Karpas-422 (cell line): ENCODE results near the gene INPP4A. TPM values are rescaled to one million over a fixed set of nuclear protein-coding genes. Genes with fewer than 3 reads are reported as not detected.

Experiments
- DNase-seq: peaks from one replicate; pipeline ENCODE4 v3.0.0-alpha.2; 2015
- H2AFZ ChIP-seq: fragments of 200-600 bp; sonication (generic); 2 replicates; pipeline ENCODE4 v1.6.1; 2014; ENCODE audit warnings: antibody characterized with exemption, low read length, mixed read lengths
- H3K27ac ChIP-seq: fragments of 200-600 bp; sonication (generic); 2 replicates; pipeline ENCODE4 v1.5.1; 2014; ENCODE audit warnings: mild to moderate bottlenecking, low read length, moderate library complexity
- H3K27me3 ChIP-seq: fragments of 200-600 bp; sonication (generic); 2 replicates; pipeline ENCODE4 v1.6.1; 2014; ENCODE audit warnings: low read length, mixed read lengths
- H3K36me3 ChIP-seq: fragments of 200-600 bp; sonication (generic); 2 replicates; pipeline ENCODE4 v1.6.1; 2014; ENCODE audit warnings: low read length, mixed read lengths; ENCODE audit not compliant: insufficient read depth
- H3K4me1 ChIP-seq: fragments of 200-600 bp; sonication (generic); 2 replicates; pipeline ENCODE4 v1.6.1; 2014; ENCODE audit warnings: mild to moderate bottlenecking, low read length, mixed read lengths
- H3K4me2 ChIP-seq: fragments of 200-600 bp; sonication (generic); 2 replicates; pipeline ENCODE4 v1.6.1; 2014; ENCODE audit warnings: low read length, low read depth, mild to moderate bottlenecking; ENCODE audit not compliant: poor library complexity, severe bottlenecking
- H3K4me3 ChIP-seq: fragments of 200-600 bp; sonication (generic); 2 replicates; pipeline ENCODE4 v1.5.1; 2014; ENCODE audit warnings: mild to moderate bottlenecking, antibody characterized with exemption, low read length, mixed read lengths
- H3K79me2 ChIP-seq: fragments of 200-600 bp; sonication (generic); 2 replicates; pipeline ENCODE4 v1.6.1; 2014; ENCODE audit warnings: mild to moderate bottlenecking, low read length, mixed read lengths
- H3K9ac ChIP-seq: fragments of 200-600 bp; sonication (generic); 2 replicates; pipeline ENCODE4 v1.6.0; 2014; ENCODE audit warnings: low read length
- H3K9me2 ChIP-seq: fragments of 200-600 bp; sonication (generic), shearing (Covaris generic); replicated peaks from 2 replicates; pipeline ENCODE4 v1.6.0; 2014; ENCODE audit warnings: mild to moderate bottlenecking, low read length, moderate library complexity; ENCODE audit not compliant: insufficient read depth
- H3K9me3 ChIP-seq: fragments of 300-700, 200-600 bp; sonication (generic); 2 replicates; pipeline ENCODE4 v1.6.1; 2014; ENCODE audit warnings: low read length, mixed read lengths
- H4K20me1 ChIP-seq: fragments of 200-600 bp; sonication (generic); 2 replicates; pipeline ENCODE4 v1.6.1; 2014; ENCODE audit warnings: mild to moderate bottlenecking, antibody characterized with exemption, low read length, low read depth; ENCODE audit not compliant: insufficient read depth
- total RNA-seq: library from RNA; depleted of rRNA; stranded (reverse); fragments of >200 nt; shearing (Covaris generic); gene quantifications from 2 replicates; pipeline ENCODE4 v1.2.3, GENCODE V29; 2014; ENCODE audit warnings: low replicate concordance

INPP4A gene
- total RNA-seq, 1 experiment from 2014 or later: 5.3 TPM

DNA sequence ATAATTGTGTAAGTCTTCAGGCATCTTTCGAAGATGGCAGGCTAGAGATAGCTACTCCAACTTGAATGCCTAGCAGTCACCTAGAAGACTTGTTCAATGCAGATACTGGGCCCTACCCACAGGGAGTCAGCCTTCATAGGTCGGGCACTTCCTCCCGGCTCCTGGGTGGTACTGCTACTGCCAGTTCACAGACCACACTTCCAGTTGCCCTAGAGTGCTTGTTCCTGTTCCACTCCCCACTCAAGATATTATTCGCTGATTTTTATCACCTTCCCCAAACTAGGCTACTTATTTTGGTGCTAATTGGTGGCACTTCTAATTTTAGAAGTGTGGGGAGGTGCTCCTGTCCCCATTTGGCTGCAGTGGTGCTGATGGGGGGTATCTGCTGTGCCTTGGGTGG lies 34.2 kb downstream of the INPP4A start:
- H3K4me1 ChIP-seq: peaks cover 94% of the 10 kb centered on the region
- no peak overlapping the region for H3K9ac ChIP-seq
- no peak overlapping the region for H2AFZ ChIP-seq
- H3K27me3 ChIP-seq: no peaks in the 10 kb centered on the region
- no peaks in the 10 kb centered on the region for H3K9me2 ChIP-seq
- peak; percentile 46 for DNase-seq
- no peaks in the 10 kb centered on the region for H3K9me3 ChIP-seq
- peaks cover 57% of the 10 kb centered on the region; the same call in 1 of the 2 replicates for H4K20me1 ChIP-seq
- no peak overlapping the region for H3K4me3 ChIP-seq
- H3K4me2 ChIP-seq: peak overlapping the region; percentile 45
- no peak overlapping the region for H3K27ac ChIP-seq
- H3K79me2 ChIP-seq: no peaks in the 10 kb centered on the region
- no peaks in the 10 kb centered on the region for H3K36me3 ChIP-seq

- Histone ChIP-seq H3K4me2 (peak overlapping the region; percentile 45), H3K4me3 (no peak overlapping the region), H4K20me1 (peaks cover 61% of the 10 kb centered on the region; the same call in 1 of the 2 replicates), H2AFZ (no peak overlapping the region), H3K9ac (no peak overlapping the region), H3K27me3 (no peaks in the 10 kb centered on the region), H3K79me2 (no peaks in the 10 kb centered on the region), H3K27ac (no peak overlapping the region), H3K36me3 (no peaks in the 10 kb centered on the region), H3K4me1 (peaks cover 94% of the 10 kb centered on the region), H3K9me2 (no peaks in the 10 kb centered on the region), H3K9me3 (no peaks in the 10 kb centered on the region)
- DNase-seq: no peak
Measured at GRCh38 chr2:98479371-98479770, 34.7 kb downstream of the INPP4A start.

- Histone ChIP-seq H4K20me1 (peaks cover 67% of the 10 kb centered on the region; the same call in 1 of the 2 replicates), H3K9me3 (no peaks in the 10 kb centered on the region), H3K4me3 (no peak overlapping the region), H3K27ac (no peak overlapping the region), H3K36me3 (no peaks in the 10 kb centered on the region), H3K79me2 (no peaks in the 10 kb centered on the region), H3K9ac (no peak overlapping the region), H2AFZ (no peak overlapping the region), H3K4me2 (peak overlapping the region; percentile 45), H3K27me3 (no peaks in the 10 kb centered on the region), H3K4me1 (peaks cover 91% of the 10 kb centered on the region), H3K9me2 (no peaks in the 10 kb centered on the region)
- DNase-seq: peak; percentile 76
Measured at GRCh38 chr2:98479959-98480524, 35.4 kb downstream of the INPP4A start.

- H3K27me3 ChIP-seq: no peaks in the 10 kb centered on the region
- peaks cover 89% of the 10 kb centered on the region for H3K4me1 ChIP-seq
- no peaks in the 10 kb centered on the region for H3K9me3 ChIP-seq
- H3K79me2 ChIP-seq: no peaks in the 10 kb centered on the region
- H3K9ac ChIP-seq: no peak overlapping the region
- H3K27ac ChIP-seq: no peak overlapping the region
- H3K36me3 ChIP-seq: no peaks in the 10 kb centered on the region
- H4K20me1 ChIP-seq: peaks cover 69% of the 10 kb centered on the region; the same call in 1 of the 2 replicates
- H3K4me2 ChIP-seq: peak overlapping the region; percentile 45
- DNase-seq: no peak
- H2AFZ ChIP-seq: no peak overlapping the region
- no peaks in the 10 kb centered on the region for H3K9me2 ChIP-seq
- no peak overlapping the region for H3K4me3 ChIP-seq
Measured at GRCh38 chr2:98480598-98480997, 35.9 kb downstream of the INPP4A start.

- Histone ChIP-seq H3K9ac (no peak overlapping the region), H3K9me3 (no peaks in the 10 kb centered on the region), H3K4me3 (no peak overlapping the region), H3K79me2 (no peaks in the 10 kb centered on the region), H2AFZ (no peak overlapping the region), H3K36me3 (no peaks in the 10 kb centered on the region), H4K20me1 (peaks cover 84% of the 10 kb centered on the region; the same call in 1 of the 2 replicates), H3K4me1 (peaks cover 85% of the 10 kb centered on the region), H3K27ac (no peak overlapping the region), H3K9me2 (no peaks in the 10 kb centered on the region), H3K27me3 (no peaks in the 10 kb centered on the region), H3K4me2 (no peak overlapping the region)
- no peak for DNase-seq
Measured at GRCh38 chr2:98482362-98482761, 37.7 kb downstream of the INPP4A start.

DNA sequence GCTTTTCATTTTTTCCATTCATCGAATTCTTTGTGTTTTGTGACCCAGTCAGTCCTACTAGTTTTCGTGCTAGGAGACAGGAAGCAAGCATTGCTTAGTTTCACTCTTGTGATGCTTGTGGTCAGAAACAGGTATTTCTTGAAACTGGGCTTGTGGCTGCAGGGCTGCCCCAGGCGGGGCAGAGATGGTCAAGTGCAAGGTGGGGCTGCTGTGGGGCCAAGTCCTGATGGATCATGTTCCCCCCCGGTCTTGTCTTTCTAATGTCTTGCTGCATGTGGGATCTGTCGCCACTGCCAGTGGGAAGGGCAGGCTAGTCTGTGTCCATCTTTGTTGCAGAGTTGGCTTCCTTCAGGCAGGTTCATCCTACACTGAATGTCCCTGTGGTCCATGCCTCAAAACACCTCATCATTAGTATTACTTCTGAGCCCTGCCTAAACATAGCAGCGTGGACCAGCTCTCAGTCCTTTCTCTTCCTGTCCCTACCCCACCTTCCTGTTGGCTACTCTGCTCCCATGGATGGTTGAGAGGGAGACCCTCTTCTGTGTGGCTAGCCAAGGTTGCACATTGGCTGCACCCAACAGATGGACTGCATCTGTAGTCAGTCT lies 38.7 kb downstream of the INPP4A start:
- H3K79me2 ChIP-seq: no peaks in the 10 kb centered on the region
- no peaks in the 10 kb centered on the region for H3K9me3 ChIP-seq
- H2AFZ ChIP-seq: no peak overlapping the region
- DNase-seq: no peak
- H3K4me3 ChIP-seq: no peak overlapping the region
- H3K27me3 ChIP-seq: 0 out of 2 replicates have a peak, but pooled peaks cover 2% of the 10 kb centered on the region
- no peak overlapping the region for H3K27ac ChIP-seq
- peaks cover 81% of the 10 kb centered on the region; the same call in 1 of the 2 replicates for H4K20me1 ChIP-seq
- H3K9ac ChIP-seq: no peak overlapping the region
- H3K4me2 ChIP-seq: no peak overlapping the region
- H3K4me1 ChIP-seq: peaks cover 79% of the 10 kb centered on the region
- H3K9me2 ChIP-seq: no peaks in the 10 kb centered on the region
- no peaks in the 10 kb centered on the region for H3K36me3 ChIP-seq

GRCh38 chr2:98484121-98484557 lies 39.5 kb downstream of the INPP4A start:
- DNase-seq: no peak
- no peaks in the 10 kb centered on the region for H3K9me3 ChIP-seq
- no peak overlapping the region for H3K27ac ChIP-seq
- no peak overlapping the region for H2AFZ ChIP-seq
- no peaks in the 10 kb centered on the region for H3K9me2 ChIP-seq
- H3K36me3 ChIP-seq: no peaks in the 10 kb centered on the region
- H3K79me2 ChIP-seq: no peaks in the 10 kb centered on the region
- peaks cover 72% of the 10 kb centered on the region for H3K4me1 ChIP-seq
- H3K27me3 ChIP-seq: 0 out of 2 replicates have a peak, but pooled peaks cover 3% of the 10 kb centered on the region
- no peak overlapping the region for H3K4me2 ChIP-seq
- H3K4me3 ChIP-seq: no peak overlapping the region
- H3K9ac ChIP-seq: no peak overlapping the region
- H4K20me1 ChIP-seq: peaks cover 80% of the 10 kb centered on the region

DNA sequence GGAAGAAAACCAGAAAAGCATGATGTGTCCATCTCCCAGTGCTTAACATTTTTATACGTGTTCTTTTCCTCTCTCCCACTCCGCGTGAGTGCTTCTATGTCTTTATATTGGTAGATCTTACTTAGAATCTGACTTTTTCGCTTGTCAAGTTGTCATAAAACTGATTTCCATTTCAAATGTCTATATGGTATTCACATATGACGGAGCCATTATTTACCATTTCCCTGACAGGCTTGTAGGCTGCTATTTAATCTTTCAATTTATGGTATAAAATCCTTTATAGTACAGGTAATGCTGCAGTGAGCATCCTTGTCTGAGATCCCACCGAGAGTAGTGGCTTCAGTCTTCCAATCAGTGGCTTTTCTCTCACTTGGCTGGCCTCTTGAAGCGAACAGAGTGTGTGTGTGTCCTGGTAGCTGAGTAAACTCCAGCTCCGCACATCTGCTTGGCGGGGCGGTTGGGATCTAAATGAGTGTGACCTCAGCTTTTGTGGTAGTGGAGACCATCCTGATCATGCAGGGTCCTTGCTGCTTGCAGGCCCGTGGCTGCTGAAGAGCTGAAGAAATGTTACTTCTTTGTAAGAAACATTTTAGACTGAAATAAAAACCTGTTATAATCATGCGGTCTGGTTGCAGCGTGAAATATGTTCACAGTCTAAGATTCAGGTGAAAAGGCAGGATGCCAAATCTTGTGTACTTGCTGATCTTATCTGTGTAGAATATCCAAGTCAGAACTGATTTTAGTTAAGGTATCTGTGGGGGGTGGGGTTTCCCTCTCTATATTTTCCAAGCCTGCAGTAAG lies 40.2 kb downstream of the INPP4A start:
- Histone ChIP-seq H3K9me2 (no peaks in the 10 kb centered on the region), H3K79me2 (no peaks in the 10 kb centered on the region), H3K27me3 (peaks cover 5% of the 10 kb centered on the region; the same call in 1 of the 2 replicates), H3K4me1 (peaks cover 64% of the 10 kb centered on the region), H3K4me2 (no peak overlapping the region), H2AFZ (no peak overlapping the region), H3K27ac (no peak overlapping the region), H3K9ac (no peak overlapping the region), H4K20me1 (peaks cover 79% of the 10 kb centered on the region), H3K9me3 (no peaks in the 10 kb centered on the region), H3K36me3 (no peaks in the 10 kb centered on the region), H3K4me3 (no peak overlapping the region)
- DNase-seq: no peak
